WERI-Rb-1 (cell line): ENCODE results near the gene ZNF81.

Source experiments
- DNase-seq: peaks from one replicate; pipeline ENCODE4 v3.0.0-alpha.2; 2020
- H3K27ac ChIP-seq: fragments of 250-450 bp; sonication (Bioruptor Pico); 2 replicates; pipeline ENCODE4 v1.5.1; 2020; ENCODE audit warnings: mild to moderate bottlenecking, moderate library complexity
- H3K27me3 ChIP-seq: fragments of 250-450 bp; sonication (Bioruptor Pico); 2 replicates; pipeline ENCODE4 v1.5.1; 2021; ENCODE audit warnings: mild to moderate bottlenecking, low read depth, moderate library complexity; ENCODE audit not compliant: insufficient read depth, severe bottlenecking
- H3K36me3 ChIP-seq: fragments of 250-450 bp; sonication (Bioruptor Pico); 2 replicates; pipeline ENCODE4 v1.5.1; 2020; ENCODE audit warnings: mild to moderate bottlenecking, moderate library complexity
- H3K4me3 ChIP-seq: 2 replicates; pipeline ENCODE4 v1.5.1; 2011; ENCODE audit warnings: low read depth, mild to moderate bottlenecking, control low read depth, low read length
- H3K9me3 ChIP-seq: fragments of 250-450 bp; sonication (Bioruptor Pico); 2 replicates; pipeline ENCODE4 v1.5.1; 2021; ENCODE audit warnings: mild to moderate bottlenecking, moderate library complexity; ENCODE audit not compliant: severe bottlenecking
- CTCF ChIP-seq: IDR thresholded peaks from 2 replicates; pipeline ENCODE4 v1.5.1; 2011; ENCODE audit warnings: low read depth, mild to moderate bottlenecking, control low read depth, inconsistent platforms, low read length

Gene ZNF81

GRCh38 chrX:47864785-47865184 lies 28.1 kb downstream of the ZNF81 start:
- Histone ChIP-seq H3K4me3 (no peak overlapping the region), H3K36me3 (no peaks in the 10 kb centered on the region), H3K27ac (no peak overlapping the region), H3K9me3 (no peaks in the 10 kb centered on the region), H3K27me3 (no peaks in the 10 kb centered on the region)
- no peak for TF ChIP-seq CTCF
- no peak for DNase-seq

- no peak for TF ChIP-seq CTCF
- Histone ChIP-seq H3K27ac (no peak overlapping the region), H3K27me3 (no peaks in the 10 kb centered on the region), H3K4me3 (no peak overlapping the region), H3K9me3 (no peaks in the 10 kb centered on the region), H3K36me3 (no peaks in the 10 kb centered on the region)
- DNase-seq, result no peak
Measured at GRCh38 chrX:47873123-47873522, 36.4 kb downstream of the ZNF81 start.

GRCh38 chrX:47877327-47877726 lies 40.6 kb downstream of the ZNF81 start:
- DNase-seq, result no peak
- TF ChIP-seq CTCF, result no peak
- Histone ChIP-seq H3K9me3 (no peaks in the 10 kb centered on the region), H3K4me3 (no peak overlapping the region), H3K27me3 (no peaks in the 10 kb centered on the region), H3K36me3 (no peaks in the 10 kb centered on the region), H3K27ac (no peak overlapping the region)

GRCh38 chrX:47878198-47878597 lies 41.5 kb downstream of the ZNF81 start:
- H3K9me3 ChIP-seq, result no peaks in the 10 kb centered on the region
- no peak overlapping the region for H3K4me3 ChIP-seq
- no peak for TF ChIP-seq CTCF

GRCh38 chrX:47879463-47879862 lies 42.8 kb downstream of the ZNF81 start:
- Histone ChIP-seq H3K27me3 (no peaks in the 10 kb centered on the region), H3K4me3 (no peak overlapping the region), H3K9me3 (no peaks in the 10 kb centered on the region), H3K36me3 (no peaks in the 10 kb centered on the region), H3K27ac (no peak overlapping the region)
- DNase-seq, result no peak
- no peak for TF ChIP-seq CTCF

More at GRCh38 chrX:47878198-47878597, 41.5 kb downstream of the ZNF81 start:
- no peak for DNase-seq
- Histone ChIP-seq H3K36me3 (no peaks in the 10 kb centered on the region), H3K27me3 (no peaks in the 10 kb centered on the region), H3K27ac (no peak overlapping the region)

- no peak for TF ChIP-seq CTCF
- no peaks in the 10 kb centered on the region for H3K9me3 ChIP-seq
Measured at GRCh38 chrX:47880927-47881326, 44.2 kb downstream of the ZNF81 start.

More at GRCh38 chrX:47880927-47881326, 44.2 kb downstream of the ZNF81 start:
- no peak overlapping the region for H3K27ac ChIP-seq
- no peak for DNase-seq
- H3K4me3 ChIP-seq, result no peak overlapping the region
- H3K27me3 ChIP-seq, result no peaks in the 10 kb centered on the region
- H3K36me3 ChIP-seq, result no peaks in the 10 kb centered on the region
